Measurements from ENCODE around the gene CCND1. TPM values are rescaled to one million over a fixed set of nuclear protein-coding genes. Genes with fewer than 3 reads are reported as not detected.
A peak's percentile ranks its signal among the peaks of the same experiment; 100 is the strongest.
"Not testable (repeated sequence)": the region's sequence is repeated elsewhere in the genome, so short reads cannot be mapped to it uniquely, and the experiment has no call there.

CCND1 gene
- total RNA-seq, 1 donor from 2014 or later, result 162 TPM

- DNase-seq (peak; percentile 99), ATAC-seq (peak; percentile 99)
- intact Hi-C loops (cut with micrococcal nuclease), result no loop called here
Measured at GRCh38 chr11:69674886-69675714, 34.1 kb downstream of the CCND1 start, which contains the start of gene LTO1. TSS of gene LTO1 (minus strand) at chr11:69675353. CDS start at chr11:69675239, 114 bp downstream.

- intact Hi-C loops (cut with micrococcal nuclease), result no loop called here
- DNase-seq (no peak), ATAC-seq (no peak)
Measured at GRCh38 chr11:69677749-69678148, 36.8 kb downstream of the CCND1 start.

- intact Hi-C loops (cut with micrococcal nuclease), result loop anchor here (10.0 kb wide), 1 partner anchor 514 kb away; no protein-coding TSS in a partner anchor
- ATAC-seq (no peak), DNase-seq (no peak)
Measured at GRCh38 chr11:69680688-69681087, 39.7 kb downstream of the CCND1 start.

DNA sequence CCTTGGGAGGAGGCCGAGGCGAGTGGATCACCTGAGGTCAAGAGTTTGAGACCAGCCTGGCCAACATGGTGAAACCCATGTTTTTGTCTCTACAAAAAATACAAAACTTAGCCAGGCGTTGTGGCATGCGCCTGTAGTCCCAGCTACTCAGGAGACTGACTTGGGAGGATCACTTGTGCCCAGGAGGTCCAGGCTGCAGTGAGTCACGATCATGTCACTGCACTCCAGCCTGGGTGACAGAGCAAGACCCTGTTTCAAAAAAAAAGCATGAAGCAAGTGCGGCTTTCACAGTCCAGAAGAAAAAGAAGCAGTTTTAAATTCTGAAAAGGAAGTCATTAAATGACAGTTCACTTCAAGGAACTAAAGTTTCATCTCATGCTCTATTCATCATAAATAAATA is 41.3 kb downstream of the CCND1 start:
- no peak for ATAC-seq
- DNase-seq, result no peak
- intact Hi-C loops (cut with micrococcal nuclease), result loop anchor here (10.0 kb wide), 1 partner anchor 513 kb away; no protein-coding TSS in a partner anchor

GRCh38 chr11:69682681-69683326 is 41.8 kb downstream of the CCND1 start:
- intact Hi-C loops (cut with micrococcal nuclease), result loop anchor here (10.0 kb wide), 1 partner anchor 512 kb away; no protein-coding TSS in a partner anchor
- DNase-seq, result no peak
- no peak for ATAC-seq

DNA sequence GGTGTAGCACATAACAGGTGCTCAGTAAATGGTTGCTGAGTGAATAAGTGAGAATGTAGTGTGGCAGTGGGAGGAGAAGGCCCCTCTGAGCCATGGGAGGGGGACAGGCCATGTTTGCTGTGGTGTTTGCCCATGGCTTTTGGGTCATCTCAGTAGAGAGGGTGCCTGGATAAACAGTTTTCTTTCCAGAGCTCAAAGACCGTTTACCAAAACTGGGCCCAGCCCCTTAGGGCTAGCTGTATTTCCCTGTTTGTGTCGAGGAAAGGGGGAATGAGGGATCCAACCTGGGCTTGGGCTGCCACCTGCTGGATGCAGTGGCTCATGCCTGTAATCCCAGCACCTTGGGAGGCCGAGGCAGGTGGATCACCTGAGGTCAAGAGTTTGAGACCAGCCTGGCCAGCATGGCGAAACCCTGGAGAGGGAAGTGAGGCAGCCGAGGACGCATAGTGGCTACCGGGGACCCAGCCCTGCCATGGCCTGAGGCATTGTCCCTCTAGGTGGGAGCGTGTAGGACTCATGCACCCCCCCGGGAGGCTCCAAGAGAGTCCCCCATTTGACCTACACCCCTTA is 42.9 kb downstream of the CCND1 start:
- ATAC-seq (no peak), DNase-seq (no peak)
- intact Hi-C loops (cut with micrococcal nuclease), result loop anchor here (10.0 kb wide), 1 partner anchor 511 kb away; no protein-coding TSS in a partner anchor

DNA sequence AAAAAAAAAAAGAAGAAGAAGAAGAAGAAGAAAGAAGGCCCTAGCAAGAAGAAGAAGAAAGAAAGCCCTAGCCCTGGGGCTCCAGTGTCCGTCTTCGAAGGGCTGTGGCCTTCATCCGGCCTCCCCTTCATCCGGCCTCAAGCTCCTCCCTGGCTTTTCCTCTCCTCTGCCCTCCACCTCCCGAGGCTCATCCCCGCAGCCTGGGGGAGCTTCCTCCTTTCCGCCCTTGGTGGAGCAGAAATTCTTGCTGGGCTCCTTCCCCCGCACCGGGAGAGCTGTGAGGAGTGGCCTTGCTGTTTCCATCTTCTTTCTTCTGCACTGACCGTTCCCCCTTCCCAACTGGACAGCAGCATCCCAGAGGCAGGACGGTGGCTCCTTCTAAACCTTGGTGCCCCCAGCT is 43.7 kb downstream of the CCND1 start:
- intact Hi-C loops (cut with micrococcal nuclease), result loop anchor here (10.0 kb wide), 1 partner anchor 510 kb away; no protein-coding TSS in a partner anchor
- ATAC-seq (no peak), DNase-seq (no peak)

DNA sequence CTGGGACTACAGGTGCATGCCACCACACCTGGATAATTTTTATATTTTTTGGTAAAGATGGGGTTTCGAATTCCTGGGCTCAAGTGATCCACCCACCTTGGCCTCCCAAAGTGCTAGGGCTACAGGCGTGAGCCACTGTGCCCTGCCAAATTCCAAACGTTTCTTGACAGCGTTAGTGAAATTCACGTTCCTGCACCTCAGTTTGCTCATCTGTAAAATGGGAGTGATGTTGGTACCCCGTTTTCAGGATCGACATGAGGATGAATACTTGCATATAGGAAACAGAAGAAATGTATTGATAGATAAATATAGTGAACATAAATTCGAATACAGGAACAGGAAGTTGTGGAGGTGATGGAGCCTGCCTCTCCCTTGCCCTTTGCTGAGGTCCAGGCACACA is 44.4 kb downstream of the CCND1 start:
- intact Hi-C loops (cut with micrococcal nuclease), result loop anchor here (10.0 kb wide), 1 partner anchor 509 kb away; no protein-coding TSS in a partner anchor
- ATAC-seq (no peak), DNase-seq (no peak)

DNA sequence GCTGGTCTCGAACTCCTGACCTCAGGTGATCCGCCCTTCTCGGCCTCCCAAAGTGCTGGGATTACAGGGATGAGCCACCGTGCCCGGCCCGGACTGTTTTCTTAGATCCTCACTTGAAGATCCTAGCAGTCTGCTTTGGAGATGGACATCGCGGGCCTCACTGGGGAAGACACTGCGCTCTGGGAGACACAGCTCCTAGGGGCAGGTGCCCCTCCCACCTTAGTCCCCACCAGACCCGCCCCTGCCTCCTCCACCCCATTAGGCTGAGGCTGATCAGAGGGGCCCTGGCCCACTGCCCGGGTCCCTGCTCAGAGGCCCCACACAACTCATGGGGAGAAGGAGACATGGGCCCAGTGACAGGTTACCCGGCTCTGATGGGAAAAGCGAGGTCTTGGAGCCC is 45.5 kb downstream of the CCND1 start:
- DNase-seq (no peak), ATAC-seq (no peak)

DNA sequence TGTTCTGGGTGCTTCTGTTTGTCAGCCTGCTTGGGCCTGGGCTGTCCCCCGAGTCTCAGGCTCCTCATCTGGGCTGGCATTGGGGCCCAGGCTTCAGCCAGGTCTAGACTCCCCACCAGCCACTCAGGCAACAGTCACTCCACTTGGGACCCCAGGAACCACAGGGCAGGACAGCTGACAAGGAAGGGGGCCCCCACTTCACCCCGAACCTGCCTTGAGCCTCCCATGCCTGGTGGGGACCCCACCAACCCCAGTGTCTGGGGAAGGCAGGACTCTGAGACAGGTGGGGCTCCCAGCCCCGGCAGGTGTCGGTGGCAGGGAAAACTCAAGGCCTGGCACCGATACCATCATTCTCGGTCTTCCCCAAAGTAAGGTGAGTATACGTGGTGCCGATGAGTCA is 45.9 kb downstream of the CCND1 start:
- ATAC-seq (no peak), DNase-seq (no peak)
- intact Hi-C loops (cut with micrococcal nuclease), result loop anchor here (10.0 kb wide), 1 partner anchor 508 kb away; no protein-coding TSS in a partner anchor

More for the DNA sequence above, 45.5 kb downstream of the CCND1 start:
- intact Hi-C loops (cut with micrococcal nuclease), result loop anchor here (10.0 kb wide), 1 partner anchor 508 kb away; no protein-coding TSS in a partner anchor

GRCh38 chr11:69687969-69688771 is 47.2 kb downstream of the CCND1 start:
- intact Hi-C loops (cut with micrococcal nuclease), result loop anchor here (10.0 kb wide), 1 partner anchor 507 kb away; no protein-coding TSS in a partner anchor
- not testable (repeated sequence) for DNase-seq, ATAC-seq

DNA sequence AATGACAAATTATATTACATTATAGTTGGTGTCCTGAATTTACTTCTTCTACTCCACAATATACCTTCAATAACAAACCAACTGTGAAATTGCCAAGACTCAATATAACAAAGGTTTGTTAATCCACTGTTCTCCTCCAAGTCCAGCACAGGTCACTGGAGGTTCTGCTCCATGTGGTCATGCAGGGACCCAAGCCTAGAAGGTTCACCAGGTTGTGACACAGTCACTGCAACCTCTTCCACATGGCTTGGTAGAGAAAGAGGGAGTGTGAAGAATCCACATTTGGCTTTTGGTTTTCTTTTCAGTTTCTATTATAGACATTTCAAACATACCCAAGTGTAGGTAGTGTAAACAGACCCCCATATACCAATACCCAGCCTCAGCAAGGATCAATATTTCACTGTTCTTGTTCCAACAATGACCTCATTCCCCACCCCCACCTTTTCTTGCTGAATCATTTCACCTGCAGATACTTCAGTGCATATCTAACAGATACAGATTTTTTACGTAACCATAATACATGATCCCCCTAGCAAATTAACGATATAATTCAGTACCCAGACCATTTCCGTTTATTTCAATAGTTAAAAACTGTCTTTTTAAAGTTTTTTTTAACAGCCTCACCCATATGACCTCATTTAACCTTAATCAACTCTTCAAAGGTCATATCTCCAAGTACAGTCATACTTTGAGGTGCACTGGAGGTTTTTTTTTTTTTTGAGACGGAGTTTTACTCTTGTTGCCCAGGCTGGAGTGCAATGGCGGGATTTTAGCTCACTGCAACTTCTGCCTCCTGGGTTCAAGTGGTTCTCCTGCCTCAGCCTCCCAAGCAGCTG is 48.7 kb downstream of the CCND1 start:
- no peak for ATAC-seq
- intact Hi-C loops (cut with micrococcal nuclease), result loop anchor here (10.0 kb wide), 2 partner anchors 195 to 505 kb away; no protein-coding TSS in a partner anchor
- no peak for DNase-seq

- ATAC-seq (no peak), DNase-seq (no peak)
- intact Hi-C loops (cut with micrococcal nuclease), result loop anchor here (10.0 kb wide), 1 partner anchor 193 kb away; no protein-coding TSS in a partner anchor
Measured at GRCh38 chr11:69691463-69691862, 50.5 kb downstream of the CCND1 start.

- ATAC-seq (no peak), DNase-seq (no peak)
- intact Hi-C loops (cut with micrococcal nuclease), result loop anchor here (10.0 kb wide), 1 partner anchor 192 kb away; no protein-coding TSS in a partner anchor
Measured at GRCh38 chr11:69692422-69692821, 51.5 kb downstream of the CCND1 start.

- intact Hi-C loops (cut with micrococcal nuclease), result loop anchor here (10.0 kb wide), 1 partner anchor 190 kb away; no protein-coding TSS in a partner anchor
- DNase-seq, result no peak
- ATAC-seq, result no peak
Measured at GRCh38 chr11:69694781-69695180, 53.8 kb downstream of the CCND1 start.

DNA sequence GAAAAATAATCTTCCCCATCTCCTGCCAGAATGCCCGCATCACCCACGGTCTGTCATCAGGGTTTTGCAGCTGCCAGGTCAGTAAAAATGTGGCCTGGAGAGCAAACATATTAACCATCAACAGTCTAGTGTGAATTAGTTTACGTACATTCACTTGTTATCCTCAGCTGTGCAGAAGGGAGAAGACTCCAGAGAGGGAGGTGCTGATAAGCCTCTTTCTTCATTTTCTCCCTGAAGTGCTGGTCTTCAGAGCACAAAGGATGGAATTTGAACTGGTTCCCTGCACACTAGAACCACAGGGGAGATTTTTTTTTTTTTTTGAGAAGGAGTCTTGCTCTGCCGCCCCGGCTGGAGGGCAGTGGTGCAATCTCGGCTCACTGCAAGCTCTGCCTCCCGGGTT is 54.6 kb downstream of the CCND1 start:
- ATAC-seq (no peak), DNase-seq (no peak)
- intact Hi-C loops (cut with micrococcal nuclease), result loop anchor here (10.0 kb wide), 1 partner anchor 189 kb away; no protein-coding TSS in a partner anchor

DNA sequence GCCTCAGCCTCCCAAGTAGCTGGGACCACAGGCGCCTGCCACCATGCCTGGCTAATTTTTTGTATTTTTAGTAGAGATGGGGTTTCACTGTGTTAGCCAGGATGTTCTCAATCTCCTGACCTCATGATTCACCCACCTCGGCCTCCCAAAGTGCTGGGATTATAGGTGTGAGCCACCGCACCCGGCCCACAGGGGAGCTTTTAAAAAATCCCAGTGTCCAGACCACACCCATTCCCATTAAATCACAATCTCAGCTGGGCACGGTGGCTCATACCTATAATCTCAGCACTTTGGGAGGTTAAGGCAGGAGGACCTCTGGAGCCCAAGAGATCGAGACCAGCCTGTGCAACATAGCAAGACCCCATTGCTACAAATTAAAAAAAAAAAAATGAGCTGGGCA is 55.0 kb downstream of the CCND1 start:
- intact Hi-C loops (cut with micrococcal nuclease), result loop anchor here (10.0 kb wide), 1 partner anchor 189 kb away; no protein-coding TSS in a partner anchor
- not testable (repeated sequence) for ATAC-seq, DNase-seq
